Measurements from ENCODE around the gene CDIPT.

Gene CDIPT

GRCh38 chr16:29901607-29901945, 38.5 kb upstream of the CDIPT start:
- no peaks in the 10 kb centered on the region for H3K4me1 ChIP-seq (ENCODE audit: control insufficient read depth, insufficient read depth, low read length)
- peaks cover 15% of the 10 kb centered on the region for H3K27me3 ChIP-seq (ENCODE audit: control insufficient read depth, insufficient read depth, low read length)
- no peak overlapping the region for H3K9ac ChIP-seq (ENCODE audit: low read length)
- no peaks in the 10 kb centered on the region for H3K36me3 ChIP-seq (ENCODE audit: control insufficient read depth, insufficient read depth, low read length)
- no peak overlapping the region for H3K4me3 ChIP-seq (ENCODE audit: low read length)
- no peak overlapping the region for H3K27ac ChIP-seq (ENCODE audit: low read depth, low read length)

GRCh38 chr16:29900888-29901606, 38.0 kb upstream of the CDIPT start:
- no peak overlapping the region for H3K27ac ChIP-seq (ENCODE audit: low read depth, low read length)

GRCh38 chr16:29900102-29900887, 37.3 kb upstream of the CDIPT start, which contains the start of gene ASPHD1:
TSS of gene ASPHD1 (plus strand) at chr16:29900488. CDS start at chr16:29900972, 484 bp downstream.
- Histone ChIP-seq H3K36me3 (ENCODE audit: control insufficient read depth, insufficient read depth, low read length) (no peaks in the 10 kb centered on the region), H3K4me3 (ENCODE audit: low read length) (peak within 1 kb of the TSS; percentile 60), H3K27me3 (ENCODE audit: control insufficient read depth, insufficient read depth, low read length) (peaks cover 17% of the 10 kb centered on the region), H3K9ac (ENCODE audit: low read length) (no peak within 1 kb of the TSS), H3K27ac (ENCODE audit: low read depth, low read length) (no peak within 1 kb of the TSS), H3K4me1 (ENCODE audit: control insufficient read depth, insufficient read depth, low read length) (no peaks in the 10 kb centered on the region)

More at GRCh38 chr16:29900888-29901606, 38.0 kb upstream of the CDIPT start:
- Histone ChIP-seq H3K9ac (ENCODE audit: low read length) (no peak overlapping the region), H3K36me3 (ENCODE audit: control insufficient read depth, insufficient read depth, low read length) (no peaks in the 10 kb centered on the region), H3K4me1 (ENCODE audit: control insufficient read depth, insufficient read depth, low read length) (no peaks in the 10 kb centered on the region), H3K27me3 (ENCODE audit: control insufficient read depth, insufficient read depth, low read length) (peaks cover 17% of the 10 kb centered on the region), H3K4me3 (ENCODE audit: low read length) (no peak overlapping the region)

- H3K36me3 ChIP-seq (ENCODE audit: control insufficient read depth, insufficient read depth, low read length), result no peaks in the 10 kb centered on the region
- H3K27me3 ChIP-seq (ENCODE audit: control insufficient read depth, insufficient read depth, low read length), result peaks cover 17% of the 10 kb centered on the region
- H3K9ac ChIP-seq (ENCODE audit: low read length), result no peak within 1 kb of the TSS
- no peak within 1 kb of the TSS for H3K27ac ChIP-seq (ENCODE audit: low read depth, low read length)
- H3K4me1 ChIP-seq (ENCODE audit: control insufficient read depth, insufficient read depth, low read length), result no peaks in the 10 kb centered on the region
- peak within 1 kb of the TSS; percentile 60 for H3K4me3 ChIP-seq (ENCODE audit: low read length)
Observed at GRCh38 chr16:29899516-29900101, 36.6 kb upstream of the CDIPT start, which contains the start of gene SEZ6L2. TSS of gene SEZ6L2 (minus strand) at chr16:29899550. CDS start at chr16:29899019, 531 bp downstream.

GRCh38 chr16:29898804-29899515, 35.9 kb upstream of the CDIPT start:
- H3K36me3 ChIP-seq (ENCODE audit: control insufficient read depth, insufficient read depth, low read length), result no peaks in the 10 kb centered on the region
- H3K4me3 ChIP-seq (ENCODE audit: low read length), result no peak overlapping the region
- H3K27ac ChIP-seq (ENCODE audit: low read depth, low read length), result no peak overlapping the region
- no peaks in the 10 kb centered on the region for H3K4me1 ChIP-seq (ENCODE audit: control insufficient read depth, insufficient read depth, low read length)
- peaks cover 17% of the 10 kb centered on the region for H3K27me3 ChIP-seq (ENCODE audit: control insufficient read depth, insufficient read depth, low read length)
- H3K9ac ChIP-seq (ENCODE audit: low read length), result no peak overlapping the region

- Histone ChIP-seq H3K4me1 (ENCODE audit: control insufficient read depth, insufficient read depth, low read length) (no peaks in the 10 kb centered on the region), H3K27ac (ENCODE audit: low read depth, low read length) (no peak overlapping the region), H3K27me3 (ENCODE audit: control insufficient read depth, insufficient read depth, low read length) (peaks cover 17% of the 10 kb centered on the region), H3K4me3 (ENCODE audit: low read length) (no peak overlapping the region), H3K9ac (ENCODE audit: low read length) (no peak overlapping the region), H3K36me3 (ENCODE audit: control insufficient read depth, insufficient read depth, low read length) (no peaks in the 10 kb centered on the region)
Observed at GRCh38 chr16:29898135-29898803, 35.2 kb upstream of the CDIPT start.

- Histone ChIP-seq H3K36me3 (ENCODE audit: control insufficient read depth, insufficient read depth, low read length) (no peaks in the 10 kb centered on the region), H3K27me3 (ENCODE audit: control insufficient read depth, insufficient read depth, low read length) (peaks cover 17% of the 10 kb centered on the region), H3K9ac (ENCODE audit: low read length) (no peak overlapping the region), H3K27ac (ENCODE audit: low read depth, low read length) (no peak overlapping the region), H3K4me1 (ENCODE audit: control insufficient read depth, insufficient read depth, low read length) (no peaks in the 10 kb centered on the region), H3K4me3 (ENCODE audit: low read length) (no peak overlapping the region)
Observed at GRCh38 chr16:29897333-29897732, 34.3 kb upstream of the CDIPT start.

GRCh38 chr16:29896841-29897240, 33.8 kb upstream of the CDIPT start:
- no peak overlapping the region for H3K9ac ChIP-seq (ENCODE audit: low read length)
- peaks cover 17% of the 10 kb centered on the region for H3K27me3 ChIP-seq (ENCODE audit: control insufficient read depth, insufficient read depth, low read length)
- H3K36me3 ChIP-seq (ENCODE audit: control insufficient read depth, insufficient read depth, low read length), result no peaks in the 10 kb centered on the region
- H3K4me3 ChIP-seq (ENCODE audit: low read length), result no peak overlapping the region
- no peaks in the 10 kb centered on the region for H3K4me1 ChIP-seq (ENCODE audit: control insufficient read depth, insufficient read depth, low read length)
- no peak overlapping the region for H3K27ac ChIP-seq (ENCODE audit: low read depth, low read length)

GRCh38 chr16:29894352-29894751, 31.3 kb upstream of the CDIPT start:
- Histone ChIP-seq H3K27me3 (ENCODE audit: control insufficient read depth, insufficient read depth, low read length) (peaks cover 14% of the 10 kb centered on the region), H3K36me3 (ENCODE audit: control insufficient read depth, insufficient read depth, low read length) (no peaks in the 10 kb centered on the region), H3K27ac (ENCODE audit: low read depth, low read length) (no peak overlapping the region), H3K9ac (ENCODE audit: low read length) (no peak overlapping the region), H3K4me3 (ENCODE audit: low read length) (no peak overlapping the region), H3K4me1 (ENCODE audit: control insufficient read depth, insufficient read depth, low read length) (no peaks in the 10 kb centered on the region)

- no peak overlapping the region for H3K4me3 ChIP-seq (ENCODE audit: low read length)
- H3K4me1 ChIP-seq (ENCODE audit: control insufficient read depth, insufficient read depth, low read length), result no peaks in the 10 kb centered on the region
- H3K36me3 ChIP-seq (ENCODE audit: control insufficient read depth, insufficient read depth, low read length), result no peaks in the 10 kb centered on the region
- no peak overlapping the region for H3K27ac ChIP-seq (ENCODE audit: low read depth, low read length)
- peaks cover 13% of the 10 kb centered on the region for H3K27me3 ChIP-seq (ENCODE audit: control insufficient read depth, insufficient read depth, low read length)
- H3K9ac ChIP-seq (ENCODE audit: low read length), result no peak overlapping the region
Observed at GRCh38 chr16:29893553-29893952, 30.5 kb upstream of the CDIPT start.

- Histone ChIP-seq H3K4me3 (ENCODE audit: low read length) (no peak overlapping the region), H3K4me1 (ENCODE audit: control insufficient read depth, insufficient read depth, low read length) (no peaks in the 10 kb centered on the region), H3K36me3 (ENCODE audit: control insufficient read depth, insufficient read depth, low read length) (no peaks in the 10 kb centered on the region), H3K27me3 (ENCODE audit: control insufficient read depth, insufficient read depth, low read length) (peaks cover 2% of the 10 kb centered on the region), H3K9ac (ENCODE audit: low read length) (no peak overlapping the region), H3K27ac (ENCODE audit: low read depth, low read length) (no peak overlapping the region)
Observed at GRCh38 chr16:29892458-29892813, 29.4 kb upstream of the CDIPT start.
